GM19328 (cell line): ENCODE data around the gene ARHGAP15.
"Not testable (repeated sequence)": the region's sequence is repeated elsewhere in the genome, so short reads cannot be mapped to it uniquely, and the experiment has no call there.

ENCODE experiments used
- ATAC-seq: cut with Tn5 transposase; IDR thresholded peaks from one replicate; pipeline ENCODE4 v1.9.1; 2021; ENCODE audit warnings: mild to moderate bottlenecking, moderate library complexity; ENCODE audit not compliant: unreplicated experiment

ARHGAP15 gene

GRCh38 chr2:143514413-143514812 is 385.2 kb downstream of the ARHGAP15 start:
- no peak for ATAC-seq

- no peak for ATAC-seq
These were observed 386.1 kb downstream of the ARHGAP15 start for GRCh38 chr2:143515318-143515717.

- ATAC-seq: no peak
These were observed 390.3 kb downstream of the ARHGAP15 start for GRCh38 chr2:143519521-143519920.

- ATAC-seq: no peak
These were observed 392.2 kb downstream of the ARHGAP15 start for GRCh38 chr2:143521396-143521795.

GRCh38 chr2:143522699-143523098 is 393.5 kb downstream of the ARHGAP15 start:
- ATAC-seq: no peak

GRCh38 chr2:143524119-143524553 is 394.9 kb downstream of the ARHGAP15 start:
- no peak for ATAC-seq

DNA sequence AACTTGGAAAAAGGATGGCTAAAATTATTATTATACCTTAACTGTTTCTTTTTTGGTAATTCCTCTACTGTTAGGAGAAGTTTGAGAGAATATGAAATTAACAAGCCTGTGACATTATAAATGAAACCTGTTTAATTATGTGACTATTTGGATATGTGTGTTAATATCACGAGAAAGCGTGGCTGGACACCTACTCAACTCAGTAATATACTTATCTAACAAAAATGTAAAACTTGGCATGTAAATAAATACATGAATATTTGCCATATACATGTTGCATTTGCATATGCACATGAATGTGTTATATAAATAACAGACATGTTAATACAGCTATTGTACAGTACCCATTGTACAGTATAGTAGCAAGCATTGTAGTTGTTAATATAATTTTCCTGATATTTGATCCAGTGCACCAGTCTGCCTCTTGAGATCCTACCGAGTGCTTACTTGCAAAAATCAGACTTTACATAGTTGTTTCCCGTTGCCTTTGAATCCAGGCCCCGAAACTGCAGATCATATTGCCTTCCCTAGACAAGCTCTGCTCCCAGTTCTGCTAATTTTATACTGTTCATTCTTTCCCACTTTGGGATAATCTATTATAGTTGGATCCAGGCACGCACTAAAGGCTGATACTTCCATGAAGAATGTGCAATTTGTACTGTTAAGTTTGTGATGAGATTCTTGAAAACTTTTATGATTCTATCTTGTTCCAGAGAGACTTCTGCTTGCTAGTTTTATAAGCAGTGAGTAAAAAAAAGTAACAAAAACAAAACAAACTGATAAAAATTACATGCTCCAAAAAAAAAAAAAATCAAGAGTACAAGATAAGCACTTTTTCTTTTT is 395.6 kb downstream of the ARHGAP15 start:
- no peak for ATAC-seq

DNA sequence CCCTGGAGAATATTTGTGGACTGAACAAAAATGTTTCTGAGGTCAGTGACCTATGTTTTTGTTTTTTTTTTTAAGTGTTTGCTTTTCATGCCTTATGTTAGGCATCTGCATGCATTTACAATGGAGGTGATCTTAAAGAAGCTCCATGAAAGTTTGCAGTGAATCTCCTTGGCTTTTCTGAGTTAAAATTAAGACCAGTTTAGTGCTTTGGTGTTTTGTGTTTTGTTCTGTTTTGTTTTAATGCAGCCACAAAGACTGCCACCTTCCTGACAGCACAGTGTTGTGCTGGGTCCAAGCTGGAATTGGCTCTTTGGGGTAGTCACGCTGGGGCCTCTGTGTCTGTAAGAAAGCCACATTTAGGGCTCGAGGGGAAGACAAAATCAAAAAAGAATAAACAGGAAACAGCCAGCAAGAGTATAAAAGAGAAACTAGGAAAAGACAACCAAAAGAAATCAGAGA is 396.2 kb downstream of the ARHGAP15 start:
- ATAC-seq: no peak

GRCh38 chr2:143526498-143526897 is 397.3 kb downstream of the ARHGAP15 start:
- no peak for ATAC-seq

DNA sequence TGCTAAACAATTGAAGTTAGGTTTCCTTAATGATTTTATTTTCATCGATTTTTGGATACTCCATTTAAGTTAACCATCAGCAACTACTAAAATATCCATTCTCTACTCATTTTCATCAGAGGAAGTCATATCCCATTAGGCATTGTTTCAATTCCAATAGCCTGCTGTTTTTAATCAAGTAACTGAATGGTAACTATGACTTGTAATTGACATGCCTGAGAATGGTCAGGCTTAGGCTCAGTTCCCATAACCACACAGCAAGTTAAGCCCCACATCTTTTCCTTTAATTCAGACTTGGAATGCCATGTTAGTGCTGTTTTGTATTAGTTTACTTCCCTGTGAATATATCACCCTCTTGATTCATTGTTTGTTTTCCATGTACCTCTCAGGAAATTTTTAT is 398.8 kb downstream of the ARHGAP15 start:
- no peak for ATAC-seq

- ATAC-seq: no peak
These were observed 400.0 kb downstream of the ARHGAP15 start for GRCh38 chr2:143529118-143529720.

DNA sequence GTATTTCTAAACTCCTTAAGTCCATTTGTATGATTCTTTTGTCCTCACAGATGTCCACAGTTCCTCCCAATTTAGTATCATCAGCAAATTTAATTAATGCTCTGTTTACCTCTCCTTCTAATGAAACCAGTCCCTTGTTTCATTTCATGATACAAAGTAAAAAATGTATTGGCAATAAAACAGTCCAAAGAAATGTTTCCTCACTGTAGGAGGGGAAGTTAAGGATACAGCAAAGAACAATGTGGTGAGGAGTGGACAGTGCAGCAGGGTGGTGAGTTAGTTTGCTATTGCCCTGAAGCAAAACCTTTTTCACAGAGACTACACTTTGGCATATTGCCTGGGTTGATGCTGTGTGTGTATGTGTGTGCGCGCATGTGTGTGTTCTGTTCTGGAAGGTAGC is 401.5 kb downstream of the ARHGAP15 start:
- ATAC-seq: no peak

GRCh38 chr2:143532061-143532460 is 402.8 kb downstream of the ARHGAP15 start:
- ATAC-seq: no peak

- ATAC-seq: no peak
These were observed 404.6 kb downstream of the ARHGAP15 start for GRCh38 chr2:143533846-143534245.

- ATAC-seq: no peak
These were observed 406.6 kb downstream of the ARHGAP15 start for GRCh38 chr2:143535802-143536201.

GRCh38 chr2:143541899-143542298 is 412.7 kb downstream of the ARHGAP15 start:
- ATAC-seq: not testable (repeated sequence)

- ATAC-seq: no peak
These were observed 416.1 kb downstream of the ARHGAP15 start for GRCh38 chr2:143545059-143545948.

- no peak for ATAC-seq
These were observed 416.7 kb downstream of the ARHGAP15 start for GRCh38 chr2:143545949-143546255.

DNA sequence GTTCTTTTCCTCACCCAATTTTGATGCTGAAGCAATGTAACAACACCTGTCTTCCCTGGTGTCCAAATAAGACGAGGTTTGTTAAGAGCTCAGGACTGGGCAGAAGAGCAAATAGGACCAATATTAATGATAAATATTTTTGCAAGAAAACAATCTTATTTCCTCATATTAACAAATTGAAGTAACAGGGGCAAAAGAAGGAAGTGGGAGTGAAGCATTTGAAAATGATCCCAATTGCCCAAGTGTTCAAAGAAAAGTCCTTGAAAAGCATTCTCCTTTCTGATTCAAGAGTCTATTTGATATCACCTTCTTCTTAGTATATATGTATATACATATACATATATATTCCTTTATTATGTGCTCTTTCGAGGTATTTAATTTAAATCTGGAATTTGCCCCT is 418.8 kb downstream of the ARHGAP15 start:
- ATAC-seq: no peak

DNA sequence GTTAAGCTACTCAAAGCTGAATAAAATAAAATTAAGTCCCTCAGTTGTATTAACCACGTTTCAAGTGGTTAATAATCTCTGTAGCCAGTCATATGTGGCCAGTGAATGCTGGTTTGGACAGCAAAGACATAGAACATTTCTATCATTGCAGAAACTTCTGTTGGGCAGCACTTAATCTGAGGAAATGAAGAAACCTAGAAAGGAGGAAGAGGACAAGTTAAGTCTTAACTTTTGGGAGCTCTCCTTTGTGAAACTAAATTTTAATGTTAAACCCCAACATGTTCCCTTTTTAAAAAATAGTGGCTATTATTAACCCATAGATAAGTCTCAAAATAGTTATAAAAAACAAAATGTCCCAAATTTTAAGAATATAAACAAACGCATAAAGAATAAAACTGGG is 421.3 kb downstream of the ARHGAP15 start:
- ATAC-seq: no peak

DNA sequence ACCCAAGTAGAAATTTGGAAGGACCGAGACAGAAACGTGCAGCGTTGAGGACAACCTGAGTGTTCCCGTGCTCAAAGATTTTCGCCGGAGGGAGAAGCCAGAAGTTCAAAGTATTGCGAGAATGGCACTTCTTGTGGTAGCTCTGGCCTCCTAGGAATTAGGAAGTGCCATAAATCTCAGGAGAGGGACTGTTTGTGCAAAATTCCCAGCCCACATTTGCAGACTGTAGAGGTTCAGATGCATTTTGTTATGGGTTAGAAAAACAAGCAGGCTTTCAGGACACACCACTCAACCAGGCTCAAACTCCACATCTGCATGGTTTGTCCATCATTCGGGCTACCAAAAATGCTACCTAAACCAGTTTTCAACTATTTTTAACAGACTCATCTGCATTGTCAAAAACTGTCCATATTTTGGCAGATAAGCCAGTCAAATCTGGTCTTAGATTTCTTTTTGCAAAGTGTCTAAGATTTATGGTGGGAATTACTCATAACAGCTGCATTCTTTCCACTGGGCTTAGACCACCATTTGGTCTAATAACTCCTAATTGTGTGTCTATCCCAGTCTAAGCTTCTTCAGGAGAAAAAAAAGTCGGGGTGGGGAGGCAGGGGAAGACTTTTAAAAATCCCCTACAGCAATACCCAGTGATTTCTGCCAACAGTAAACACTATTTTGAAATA is 422.9 kb downstream of the ARHGAP15 start:
- no peak for ATAC-seq
